Measurements from ENCODE around the gene SLC25A20.

SLC25A20 gene

GRCh38 chr3:48898383-48899234 is at the start of gene SLC25A20:
SLC25A20 (minus strand) TSS chr3:48898882; CDS start chr3:48898794, 88 bp downstream.
- H3K4me3 ChIP-seq (ENCODE audit: low read depth, low read length) = peak within 1 kb of the TSS; percentile 82
- H3K27ac ChIP-seq = peak within 1 kb of the TSS; percentile 66
- DNase-seq = peak; percentile 93
- TF ChIP-seq CTCF (IDR thresholded peaks at IDR 0.05; ENCODE audit: low read depth, low read length) = no peak
- H3K9me3 ChIP-seq (ENCODE audit: severe bottlenecking) = no peaks in the 10 kb centered on the region
- no peaks in the 10 kb centered on the region for H3K36me3 ChIP-seq
- no peaks in the 10 kb centered on the region for H3K27me3 ChIP-seq (ENCODE audit: insufficient read depth, low read depth, severe bottlenecking)

- Histone ChIP-seq H3K27me3 (ENCODE audit: insufficient read depth, low read depth, severe bottlenecking) (no peaks in the 10 kb centered on the region), H3K4me3 (ENCODE audit: low read depth, low read length) (no peak overlapping the region), H3K36me3 (peaks cover 14% of the 10 kb centered on the region), H3K27ac (no peak overlapping the region), H3K9me3 (ENCODE audit: severe bottlenecking) (no peaks in the 10 kb centered on the region)
- no peak for DNase-seq
- TF ChIP-seq CTCF (IDR thresholded peaks at IDR 0.05; ENCODE audit: low read depth, low read length) = no peak
These were observed 47.3 kb upstream of the SLC25A20 start for GRCh38 chr3:48945891-48946549.

- Histone ChIP-seq H3K36me3 (peaks cover 14% of the 10 kb centered on the region), H3K27ac (no peak overlapping the region)
- TF ChIP-seq CTCF (IDR thresholded peaks at IDR 0.05; ENCODE audit: low read depth, low read length) = no peak
These were observed 46.8 kb upstream of the SLC25A20 start for GRCh38 chr3:48945432-48945831.

GRCh38 chr3:48938689-48939088 is 40.0 kb upstream of the SLC25A20 start:
- no peak for TF ChIP-seq CTCF (IDR thresholded peaks at IDR 0.05; ENCODE audit: low read depth, low read length)
- H3K36me3 ChIP-seq = peaks cover 31% of the 10 kb centered on the region
- H3K27me3 ChIP-seq (ENCODE audit: insufficient read depth, low read depth, severe bottlenecking) = no peaks in the 10 kb centered on the region
- H3K4me3 ChIP-seq (ENCODE audit: low read depth, low read length) = no peak overlapping the region
- H3K9me3 ChIP-seq (ENCODE audit: severe bottlenecking) = no peaks in the 10 kb centered on the region
- no peak overlapping the region for H3K27ac ChIP-seq
- no peak for DNase-seq

More at GRCh38 chr3:48945432-48945831, 46.8 kb upstream of the SLC25A20 start:
- H3K27me3 ChIP-seq (ENCODE audit: insufficient read depth, low read depth, severe bottlenecking) = no peaks in the 10 kb centered on the region
- no peak for DNase-seq
- H3K9me3 ChIP-seq (ENCODE audit: severe bottlenecking) = no peaks in the 10 kb centered on the region
- no peak overlapping the region for H3K4me3 ChIP-seq (ENCODE audit: low read depth, low read length)

- Histone ChIP-seq H3K27ac (no peak overlapping the region), H3K9me3 (ENCODE audit: severe bottlenecking) (no peaks in the 10 kb centered on the region), H3K36me3 (peaks cover 35% of the 10 kb centered on the region), H3K4me3 (ENCODE audit: low read depth, low read length) (no peak overlapping the region), H3K27me3 (ENCODE audit: insufficient read depth, low read depth, severe bottlenecking) (no peaks in the 10 kb centered on the region)
- no peak for TF ChIP-seq CTCF (IDR thresholded peaks at IDR 0.05; ENCODE audit: low read depth, low read length)
- no peak for DNase-seq
These were observed 39.5 kb upstream of the SLC25A20 start for GRCh38 chr3:48938156-48938555.
